Measurements from ENCODE around the gene C11orf97. TPM values are rescaled to one million over a fixed set of nuclear protein-coding genes. Genes with fewer than 3 reads are reported as not detected.

C11orf97 gene
- total and polyA plus RNA-seq, 2 experiments from 2014 or later: 0.59 TPM; not detected in 1

GRCh38 chr11:94513091-94513490, 830 bp downstream of the C11orf97 start:
- 73% methylated on average over 2 of the region's 2 CpGs for WGBS (ENCODE audit: low lambda C conversion rate, missing lambda C conversion rate)

GRCh38 chr11:94515398-94515797, 3.1 kb downstream of the C11orf97 start:
- no peak overlapping the region for H3K4me2 ChIP-seq
- no peaks in the 10 kb centered on the region for H3K36me3 ChIP-seq (replicated peaks; ENCODE audit: insufficient read depth, low read depth)
- no peaks in the 10 kb centered on the region for H3K79me2 ChIP-seq
- peaks cover 3% of the 10 kb centered on the region for H3K27me3 ChIP-seq
- no peaks in the 10 kb centered on the region for H3K9me3 ChIP-seq (ENCODE audit: low read depth)
- H2AFZ ChIP-seq: no peak overlapping the region
- H3K4me1 ChIP-seq (ENCODE audit: insufficient read depth): no peaks in the 10 kb centered on the region
- H3K27ac ChIP-seq: no peak overlapping the region
- WGBS (ENCODE audit: low lambda C conversion rate, missing lambda C conversion rate): 85% methylated on average over 2 of the region's 2 CpGs
- H3K9me2 ChIP-seq (replicated peaks; ENCODE audit: insufficient read depth): no peaks in the 10 kb centered on the region
- no peaks in the 10 kb centered on the region for H4K20me1 ChIP-seq (ENCODE audit: insufficient read depth, poor library complexity, severe bottlenecking)
- TF ChIP-seq EZH2phosphoT487 (IDR thresholded peaks at IDR 0.05; ENCODE audit: low read depth, severe bottlenecking, unreplicated experiment) (no peak), EZH2 (IDR thresholded peaks at IDR 0.05; ENCODE audit: borderline replicate concordance) (no peak), CTCF (IDR thresholded peaks at IDR 0.05; ENCODE audit: poor library complexity) (no peak)
- DNase-seq (ENCODE audit: low spot score): no peak
- H3K4me3 ChIP-seq: no peak overlapping the region

More at GRCh38 chr11:94513091-94513490, 830 bp downstream of the C11orf97 start:
- Histone ChIP-seq H3K27ac (no peak overlapping the region), H3K4me2 (peak overlapping the region; percentile 94), H3K9me2 (replicated peaks; ENCODE audit: insufficient read depth) (no peaks in the 10 kb centered on the region), H4K20me1 (ENCODE audit: insufficient read depth, poor library complexity, severe bottlenecking) (no peaks in the 10 kb centered on the region), H3K79me2 (no peaks in the 10 kb centered on the region), H2AFZ (no peak overlapping the region), H3K4me1 (ENCODE audit: insufficient read depth) (no peaks in the 10 kb centered on the region), H3K4me3 (no peak overlapping the region), H3K27me3 (peaks cover 3% of the 10 kb centered on the region), H3K9me3 (ENCODE audit: low read depth) (no peaks in the 10 kb centered on the region), H3K36me3 (replicated peaks; ENCODE audit: insufficient read depth, low read depth) (no peaks in the 10 kb centered on the region)
- DNase-seq (ENCODE audit: low spot score): peak; percentile 16
- no peak for TF ChIP-seq EZH2phosphoT487 (IDR thresholded peaks at IDR 0.05; ENCODE audit: low read depth, severe bottlenecking, unreplicated experiment)
- TF ChIP-seq CTCF (IDR thresholded peaks at IDR 0.05; ENCODE audit: poor library complexity): no peak
- TF ChIP-seq EZH2 (IDR thresholded peaks at IDR 0.05; ENCODE audit: borderline replicate concordance): no peak

- Histone ChIP-seq H3K27ac (no peak overlapping the region), H3K9me3 (ENCODE audit: low read depth) (no peaks in the 10 kb centered on the region), H3K4me3 (no peak overlapping the region), H3K4me2 (no peak overlapping the region), H2AFZ (no peak overlapping the region), H3K36me3 (replicated peaks; ENCODE audit: insufficient read depth, low read depth) (no peaks in the 10 kb centered on the region), H3K79me2 (no peaks in the 10 kb centered on the region), H4K20me1 (ENCODE audit: insufficient read depth, poor library complexity, severe bottlenecking) (no peaks in the 10 kb centered on the region), H3K4me1 (ENCODE audit: insufficient read depth) (no peaks in the 10 kb centered on the region), H3K27me3 (peaks cover 3% of the 10 kb centered on the region), H3K9me2 (replicated peaks; ENCODE audit: insufficient read depth) (no peaks in the 10 kb centered on the region)
- WGBS (ENCODE audit: low lambda C conversion rate, missing lambda C conversion rate): 42% methylated on average over 1 of the region's 1 CpG
- no peak for TF ChIP-seq EZH2phosphoT487 (IDR thresholded peaks at IDR 0.05; ENCODE audit: low read depth, severe bottlenecking, unreplicated experiment)
- no peak for TF ChIP-seq CTCF (IDR thresholded peaks at IDR 0.05; ENCODE audit: poor library complexity)
- TF ChIP-seq EZH2 (IDR thresholded peaks at IDR 0.05; ENCODE audit: borderline replicate concordance): no peak
- no peak for DNase-seq (ENCODE audit: low spot score)
Observed at GRCh38 chr11:94516725-94517124, 4.5 kb downstream of the C11orf97 start.

- TF ChIP-seq EZH2 (IDR thresholded peaks at IDR 0.05; ENCODE audit: borderline replicate concordance) (no peak), CTCF (IDR thresholded peaks at IDR 0.05; ENCODE audit: poor library complexity) (no peak), EZH2phosphoT487 (IDR thresholded peaks at IDR 0.05; ENCODE audit: low read depth, severe bottlenecking, unreplicated experiment) (no peak)
- DNase-seq (ENCODE audit: low spot score): no peak
- 74% methylated on average over 4 of the region's 4 CpGs for WGBS (ENCODE audit: low lambda C conversion rate, missing lambda C conversion rate)
- no peak overlapping the region for H2AFZ ChIP-seq
- no peaks in the 10 kb centered on the region for H4K20me1 ChIP-seq (ENCODE audit: insufficient read depth, poor library complexity, severe bottlenecking)
- no peaks in the 10 kb centered on the region for H3K9me2 ChIP-seq (replicated peaks; ENCODE audit: insufficient read depth)
- no peak overlapping the region for H3K27ac ChIP-seq
- H3K79me2 ChIP-seq: no peaks in the 10 kb centered on the region
- no peaks in the 10 kb centered on the region for H3K36me3 ChIP-seq (replicated peaks; ENCODE audit: insufficient read depth, low read depth)
- H3K4me2 ChIP-seq: no peak overlapping the region
- H3K9me3 ChIP-seq (ENCODE audit: low read depth): no peaks in the 10 kb centered on the region
- H3K4me1 ChIP-seq (ENCODE audit: insufficient read depth): no peaks in the 10 kb centered on the region
- H3K27me3 ChIP-seq: peaks cover 3% of the 10 kb centered on the region
- no peak overlapping the region for H3K4me3 ChIP-seq
Observed at GRCh38 chr11:94518300-94518699, 6.0 kb downstream of the C11orf97 start.
